Fibroblast of pulmonary artery (primary cell): ENCODE results near the gene KCNK7.

Source experiments
- DNase-seq: peaks from one replicate; pipeline ENCODE4 v3.0.0-alpha.2; 2010; ENCODE audit warnings: low read depth
- H3K4me3 ChIP-seq: replicated peaks from 2 replicates; pipeline ENCODE4 v1.5.1; 2011; ENCODE audit warnings: low read depth, mild to moderate bottlenecking, control low read depth, low read length, moderate library complexity
- TF ChIP-seq, protein P1 (sequence below): IDR thresholded peaks from 2 replicates; pipeline ENCODE4 v1.5.1; 2011; ENCODE audit warnings: mild to moderate bottlenecking, control low read depth, low read length, inconsistent platforms; ENCODE audit errors: missing control alignments

The KCNK7 gene

DNA sequence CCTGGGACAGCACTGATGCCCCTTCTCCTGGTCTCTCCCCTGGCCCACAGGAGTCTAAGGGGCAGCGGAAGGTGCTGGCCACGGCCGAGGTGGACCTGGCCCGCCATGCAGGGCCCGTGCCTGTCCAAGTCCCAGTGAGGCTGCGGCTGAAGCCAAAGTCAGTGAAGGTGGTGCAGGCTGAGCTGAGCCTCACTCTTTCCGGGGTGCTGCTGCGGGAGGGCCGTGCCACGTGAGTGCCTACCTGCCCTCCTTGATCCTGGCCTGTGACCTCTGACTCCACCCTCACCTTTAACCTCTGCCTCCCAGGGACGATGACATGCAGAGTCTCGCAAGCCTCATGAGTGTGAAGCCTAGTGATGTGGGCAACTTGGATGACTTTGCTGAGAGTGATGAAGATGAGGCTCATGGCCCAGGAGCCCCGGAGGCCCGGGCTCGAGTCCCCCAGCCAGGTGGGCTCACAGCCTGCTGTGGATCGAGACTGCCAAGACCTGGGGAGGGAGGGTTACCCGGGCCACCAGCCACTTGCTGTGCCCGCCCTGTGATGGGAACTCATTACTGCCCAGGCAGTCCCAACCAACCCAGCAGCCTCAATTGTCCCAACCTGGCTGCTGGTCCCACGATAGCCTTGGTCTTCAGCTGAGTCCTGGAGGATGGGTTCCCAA is 15.4 kb downstream of the KCNK7 start:
- H3K4me3 ChIP-seq = no peak overlapping the region
- DNase-seq = no peak
- TF ChIP-seq, protein P1, sequence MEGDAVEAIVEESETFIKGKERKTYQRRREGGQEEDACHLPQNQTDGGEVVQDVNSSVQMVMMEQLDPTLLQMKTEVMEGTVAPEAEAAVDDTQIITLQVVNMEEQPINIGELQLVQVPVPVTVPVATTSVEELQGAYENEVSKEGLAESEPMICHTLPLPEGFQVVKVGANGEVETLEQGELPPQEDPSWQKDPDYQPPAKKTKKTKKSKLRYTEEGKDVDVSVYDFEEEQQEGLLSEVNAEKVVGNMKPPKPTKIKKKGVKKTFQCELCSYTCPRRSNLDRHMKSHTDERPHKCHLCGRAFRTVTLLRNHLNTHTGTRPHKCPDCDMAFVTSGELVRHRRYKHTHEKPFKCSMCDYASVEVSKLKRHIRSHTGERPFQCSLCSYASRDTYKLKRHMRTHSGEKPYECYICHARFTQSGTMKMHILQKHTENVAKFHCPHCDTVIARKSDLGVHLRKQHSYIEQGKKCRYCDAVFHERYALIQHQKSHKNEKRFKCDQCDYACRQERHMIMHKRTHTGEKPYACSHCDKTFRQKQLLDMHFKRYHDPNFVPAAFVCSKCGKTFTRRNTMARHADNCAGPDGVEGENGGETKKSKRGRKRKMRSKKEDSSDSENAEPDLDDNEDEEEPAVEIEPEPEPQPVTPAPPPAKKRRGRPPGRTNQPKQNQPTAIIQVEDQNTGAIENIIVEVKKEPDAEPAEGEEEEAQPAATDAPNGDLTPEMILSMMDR = no peak

DNA sequence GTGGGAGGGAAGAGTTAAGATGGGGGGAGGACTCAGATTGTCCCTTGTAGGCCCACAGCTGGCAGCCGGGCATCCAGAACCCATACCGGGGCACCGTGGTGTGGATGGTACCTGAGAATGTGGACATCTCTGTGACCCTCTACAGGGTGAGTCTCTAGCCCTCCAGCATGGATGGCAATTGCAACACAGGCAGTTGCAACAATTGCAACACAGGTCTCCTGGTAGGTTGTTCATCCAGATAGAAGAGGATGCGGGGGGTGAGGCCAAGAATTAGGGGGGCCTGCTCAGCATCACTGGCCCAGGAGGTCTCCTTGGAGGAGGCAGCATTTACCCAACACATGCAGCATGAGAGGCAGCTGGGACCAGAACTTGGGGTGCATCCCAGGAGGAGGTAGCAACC is 16.3 kb downstream of the KCNK7 start:
- H3K4me3 ChIP-seq = no peak overlapping the region
- DNase-seq = no peak
- TF ChIP-seq, protein P1 = no peak

DNA sequence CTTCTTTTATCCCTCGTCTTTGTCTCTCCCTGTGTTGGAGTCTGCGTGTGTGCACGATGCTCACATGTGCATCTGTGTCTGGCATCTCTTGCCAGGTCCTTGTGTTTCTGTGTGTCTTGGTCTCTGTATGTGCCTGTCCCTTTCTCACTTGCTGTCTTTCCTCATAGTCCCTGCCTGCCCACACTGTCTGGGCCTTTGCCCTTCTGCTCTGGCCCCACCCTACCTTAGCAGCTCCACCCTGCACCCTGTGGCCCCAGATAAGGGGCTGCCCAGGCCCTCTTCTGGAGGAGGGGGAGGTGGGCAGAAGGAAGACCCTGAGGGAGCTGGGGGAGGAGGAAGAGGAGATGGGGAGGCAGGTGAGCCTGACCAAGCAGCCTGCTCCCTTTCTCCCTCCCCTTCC is 16.9 kb downstream of the KCNK7 start:
- TF ChIP-seq, protein P1 = no peak
- no peak for DNase-seq
- H3K4me3 ChIP-seq = no peak overlapping the region

DNA sequence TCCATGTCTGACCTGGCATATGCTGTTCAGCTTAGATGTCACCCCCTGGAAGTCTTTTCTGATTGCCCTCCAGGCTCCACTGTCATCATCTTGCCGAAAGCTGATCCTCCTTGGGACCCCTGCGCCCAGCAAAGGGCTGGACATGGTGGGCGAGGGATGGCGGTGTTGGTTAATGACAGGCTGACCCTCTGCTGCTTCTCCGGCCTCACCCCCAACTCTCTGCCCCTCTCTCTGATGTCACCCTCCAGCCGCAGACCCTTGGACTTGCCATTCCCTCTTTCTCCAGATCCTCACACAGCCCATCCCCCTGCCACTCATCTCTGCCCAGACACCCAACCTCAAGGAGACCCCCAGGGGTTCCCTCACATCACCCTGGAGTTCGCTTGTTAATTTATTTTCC is 17.5 kb downstream of the KCNK7 start:
- H3K4me3 ChIP-seq = no peak overlapping the region
- no peak for DNase-seq
- TF ChIP-seq, protein P1 = no peak

DNA sequence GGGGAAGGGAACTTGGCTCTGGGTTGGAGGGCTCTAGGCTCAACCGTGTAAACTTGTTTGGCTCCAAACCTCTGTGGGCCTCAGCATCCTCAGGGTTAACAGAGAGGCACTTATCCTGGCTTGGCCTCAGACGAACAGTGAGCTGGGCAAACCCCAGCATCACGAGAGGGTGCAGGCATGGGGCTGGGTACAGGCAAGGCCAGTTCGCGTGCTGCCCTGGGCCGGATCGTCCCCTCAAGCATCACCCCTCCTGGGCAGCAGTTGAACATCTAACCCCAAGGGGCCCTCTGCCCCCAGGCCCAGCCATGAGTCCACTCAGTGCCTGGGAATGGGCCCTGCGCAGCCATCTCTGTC is 17.9 kb downstream of the KCNK7 start:
- DNase-seq = no peak
- H3K4me3 ChIP-seq = peak overlapping the region; percentile 65
- TF ChIP-seq, protein P1 = no peak

DNA sequence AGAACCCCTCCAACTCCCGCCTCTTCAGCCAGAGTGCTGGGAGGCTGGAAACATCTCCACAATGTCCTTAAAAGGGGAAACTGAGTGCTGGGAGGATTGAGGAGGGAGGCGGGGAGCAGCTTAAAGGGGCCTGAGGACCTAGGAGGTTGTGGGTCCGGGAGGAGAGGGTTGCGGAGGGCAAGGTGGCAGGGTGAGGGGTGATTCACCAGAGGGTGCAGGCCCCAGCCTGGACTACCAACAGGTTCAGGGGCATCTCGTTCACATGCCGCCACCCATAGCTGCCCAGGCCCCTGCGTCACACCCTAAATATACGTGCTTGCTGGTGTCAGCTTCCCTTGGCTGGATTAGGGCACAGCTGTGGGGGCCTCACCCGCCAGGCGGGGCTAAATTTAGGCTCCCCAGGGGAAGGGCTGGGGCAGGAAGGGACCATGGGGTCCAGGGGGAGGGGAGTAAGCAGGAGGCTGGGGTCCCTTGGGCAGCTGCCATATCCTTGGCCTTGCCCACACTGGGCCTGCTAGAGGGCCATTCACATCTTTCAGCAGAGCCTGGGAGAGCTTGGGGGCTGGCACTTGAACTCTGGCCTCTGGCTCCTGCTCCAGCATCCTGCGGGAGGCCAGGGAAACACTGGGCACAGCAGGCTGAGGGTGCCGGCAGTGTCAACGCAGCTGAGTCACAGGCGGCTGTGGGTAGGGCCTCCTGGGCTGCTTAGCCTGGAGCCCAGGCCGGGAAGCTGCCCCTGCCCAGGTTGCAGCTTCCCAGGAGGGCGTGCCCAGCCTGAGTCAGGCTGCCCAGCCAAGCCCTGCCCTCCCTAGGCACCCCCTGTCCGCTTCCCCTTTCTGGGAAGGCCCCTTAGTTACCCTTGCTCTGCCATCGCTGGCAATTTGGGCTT is 18.5 kb downstream of the KCNK7 start:
- peak; percentile 51 for DNase-seq
- TF ChIP-seq, protein P1 = no peak

More for the DNA sequence above, 18.5 kb downstream of the KCNK7 start:
- peak overlapping the region; percentile 65 for H3K4me3 ChIP-seq
